HL-60 (cell line): Measurements from ENCODE around the gene ENGASE.

Experiments
- DNase-seq, 2 experiments: peaks; one replicate each; pipeline ENCODE4 v3.0.0-alpha.2; 2010 to 2020; ENCODE audit warnings: low read depth in 1 of 2, low spot score in 1 of 2
- H3K27ac ChIP-seq: fragments of 250-450 bp; sonication (Bioruptor Pico); replicated peaks from 2 replicates; pipeline ENCODE4 v1.5.1; 2020; ENCODE audit warnings: mild to moderate bottlenecking, moderate library complexity
- H3K27me3 ChIP-seq: fragments of 250-450 bp; sonication (Bioruptor Pico); 2 replicates; pipeline ENCODE4 v1.5.1; 2021; ENCODE audit warnings: mild to moderate bottlenecking, moderate library complexity; ENCODE audit not compliant: insufficient read depth, poor library complexity, severe bottlenecking
- H3K4me3 ChIP-seq: replicated peaks from 2 replicates; pipeline ENCODE4 v1.5.1; 2011; ENCODE audit warnings: mild to moderate bottlenecking, control low read depth, low read length; ENCODE audit not compliant: insufficient read depth
- GABPA ChIP-seq: IDR thresholded peaks from 2 replicates; pipeline ENCODE4 v1.6.1; 2012; ENCODE audit warnings: low read depth
- POLR2AphosphoS5 ChIP-seq: IDR thresholded peaks from 2 replicates; pipeline ENCODE4 v1.6.1; 2012; ENCODE audit warnings: low read depth
- SPI1 ChIP-seq: IDR thresholded peaks from 2 replicates; pipeline ENCODE4 v1.6.1; 2012; ENCODE audit warnings: low read depth, mild to moderate bottlenecking, borderline replicate concordance
- TF ChIP-seq, protein P1 (sequence below): IDR thresholded peaks from one replicate; pipeline ENCODE4 v1.5.1; 2011; ENCODE audit warnings: low read length, control low read depth, inconsistent platforms; ENCODE audit not compliant: insufficient read depth
- TF ChIP-seq, protein P2 (sequence below): IDR thresholded peaks from 2 replicates; pipeline ENCODE4 v1.6.1; 2012; ENCODE audit warnings: low read depth; ENCODE audit not compliant: insufficient replicate concordance

ENGASE gene

DNA sequence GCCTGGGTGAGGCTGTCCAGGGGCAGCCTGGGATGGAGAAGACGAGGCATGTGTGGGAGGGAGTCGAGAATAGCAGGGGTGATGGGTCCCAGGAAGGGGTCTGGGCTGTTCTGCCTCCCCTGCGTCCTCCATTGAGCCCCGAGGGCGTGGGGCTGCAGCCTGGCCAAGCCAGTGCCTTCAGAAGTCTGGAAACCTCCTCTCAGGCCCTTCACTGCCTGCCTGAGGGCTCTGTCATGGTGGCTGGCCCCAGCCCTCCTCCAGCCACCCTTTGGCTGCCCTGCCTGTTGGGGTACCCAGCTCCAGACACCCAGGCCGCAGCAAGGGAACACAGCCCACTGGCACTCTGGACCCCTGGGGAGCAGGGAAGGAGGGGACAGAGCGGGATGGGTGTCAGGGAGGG lies 27.6 kb downstream of the ENGASE start:
- TF ChIP-seq, protein P1, sequence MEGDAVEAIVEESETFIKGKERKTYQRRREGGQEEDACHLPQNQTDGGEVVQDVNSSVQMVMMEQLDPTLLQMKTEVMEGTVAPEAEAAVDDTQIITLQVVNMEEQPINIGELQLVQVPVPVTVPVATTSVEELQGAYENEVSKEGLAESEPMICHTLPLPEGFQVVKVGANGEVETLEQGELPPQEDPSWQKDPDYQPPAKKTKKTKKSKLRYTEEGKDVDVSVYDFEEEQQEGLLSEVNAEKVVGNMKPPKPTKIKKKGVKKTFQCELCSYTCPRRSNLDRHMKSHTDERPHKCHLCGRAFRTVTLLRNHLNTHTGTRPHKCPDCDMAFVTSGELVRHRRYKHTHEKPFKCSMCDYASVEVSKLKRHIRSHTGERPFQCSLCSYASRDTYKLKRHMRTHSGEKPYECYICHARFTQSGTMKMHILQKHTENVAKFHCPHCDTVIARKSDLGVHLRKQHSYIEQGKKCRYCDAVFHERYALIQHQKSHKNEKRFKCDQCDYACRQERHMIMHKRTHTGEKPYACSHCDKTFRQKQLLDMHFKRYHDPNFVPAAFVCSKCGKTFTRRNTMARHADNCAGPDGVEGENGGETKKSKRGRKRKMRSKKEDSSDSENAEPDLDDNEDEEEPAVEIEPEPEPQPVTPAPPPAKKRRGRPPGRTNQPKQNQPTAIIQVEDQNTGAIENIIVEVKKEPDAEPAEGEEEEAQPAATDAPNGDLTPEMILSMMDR = no peak
- peaks cover 12% of the 10 kb centered on the region for H3K27me3 ChIP-seq

DNA sequence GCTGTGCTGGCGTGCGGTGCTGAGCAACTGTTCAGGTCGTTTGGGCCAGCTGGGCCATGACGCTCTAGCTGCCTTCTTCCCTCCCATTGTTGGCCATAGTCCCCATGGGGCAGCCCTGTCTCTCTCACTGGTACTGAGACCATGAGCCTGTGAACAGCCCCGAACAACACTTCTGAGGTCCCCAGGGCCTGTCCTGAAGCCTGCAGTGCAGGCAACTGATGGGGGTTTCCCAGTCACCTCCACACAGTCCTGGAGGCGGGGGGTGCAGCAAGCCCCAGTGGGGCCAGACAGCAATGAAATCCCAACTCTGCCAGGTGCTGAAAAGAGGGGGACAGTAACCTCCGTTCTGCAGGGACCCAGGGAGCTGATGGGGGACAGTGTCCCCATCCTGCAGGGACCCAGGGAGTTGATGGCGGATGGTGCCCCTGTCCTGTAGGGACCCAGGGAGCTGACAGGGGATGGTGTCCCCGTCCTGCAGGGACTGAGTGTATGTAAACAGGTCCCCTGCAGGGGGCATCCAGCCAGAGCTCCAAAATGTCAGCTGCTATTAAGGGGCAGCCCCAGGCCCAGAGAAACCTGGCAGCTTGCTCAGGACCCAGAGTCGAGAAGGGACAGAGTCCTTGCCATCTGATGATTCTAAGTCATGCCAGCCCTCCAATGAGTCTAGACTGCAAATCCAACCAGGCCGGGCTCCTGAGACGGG lies 30.4 kb downstream of the ENGASE start:
- TF ChIP-seq POLR2AphosphoS5 = no peak
- H3K27ac ChIP-seq = no peak overlapping the region
- H3K4me3 ChIP-seq = no peak overlapping the region
- H3K27me3 ChIP-seq = no peaks in the 10 kb centered on the region
- no peak for DNase-seq

More for the DNA sequence above, 27.6 kb downstream of the ENGASE start:
- no peak overlapping the region for H3K4me3 ChIP-seq
- H3K27ac ChIP-seq = no peak overlapping the region
- no peak for DNase-seq

DNA sequence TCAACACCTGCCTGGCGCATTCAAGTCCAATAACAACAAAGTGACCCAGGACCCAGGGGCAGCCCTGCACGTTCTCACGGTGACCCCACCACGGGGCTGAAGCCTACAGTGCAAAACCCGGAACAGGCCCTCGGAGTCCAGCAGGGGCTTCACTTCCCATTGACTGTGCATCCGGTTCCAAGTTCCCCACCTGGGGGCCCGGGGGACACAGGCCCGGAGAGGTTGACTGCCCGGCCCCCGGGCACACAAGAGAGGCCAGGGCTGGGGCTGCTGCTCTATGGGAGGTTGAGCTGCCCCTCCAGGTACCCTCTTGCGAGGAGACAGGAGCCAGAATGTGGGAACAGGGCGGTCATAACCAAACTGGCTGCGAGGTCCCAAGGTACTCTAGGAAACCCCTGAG lies 31.3 kb downstream of the ENGASE start:
- no peak overlapping the region for H3K27ac ChIP-seq
- no peaks in the 10 kb centered on the region for H3K27me3 ChIP-seq
- no peak for TF ChIP-seq GABPA
- TF ChIP-seq SPI1 = no peak
- no peak for TF ChIP-seq POLR2AphosphoS5
- no peak overlapping the region for H3K4me3 ChIP-seq
- no peak for DNase-seq

DNA sequence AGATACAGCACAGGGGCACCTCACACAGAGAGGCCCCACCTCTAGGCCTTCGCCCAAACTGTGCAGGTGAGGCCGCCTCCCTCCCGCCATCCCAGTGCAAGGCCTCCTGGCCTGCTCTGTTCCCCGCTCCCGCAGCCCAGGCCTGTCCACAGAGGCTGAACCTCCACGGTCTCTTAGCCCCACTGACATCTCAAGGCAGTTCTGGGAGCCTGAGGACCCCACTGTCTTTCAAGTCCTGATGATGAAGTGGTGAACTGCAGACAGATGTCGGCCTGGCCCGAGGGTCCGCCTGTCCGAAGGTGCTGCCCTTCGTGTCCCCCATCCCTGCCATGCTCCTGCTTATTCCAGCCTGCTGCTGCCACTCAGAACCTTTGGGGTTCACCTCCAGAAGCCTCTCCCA lies 32.3 kb downstream of the ENGASE start:
- no peaks in the 10 kb centered on the region for H3K27me3 ChIP-seq
- no peak overlapping the region for H3K4me3 ChIP-seq
- no peak overlapping the region for H3K27ac ChIP-seq
- DNase-seq = no peak
- TF ChIP-seq, protein P1 = no peak
- TF ChIP-seq SPI1 = no peak
- TF ChIP-seq POLR2AphosphoS5 = no peak
- TF ChIP-seq, protein P2, sequence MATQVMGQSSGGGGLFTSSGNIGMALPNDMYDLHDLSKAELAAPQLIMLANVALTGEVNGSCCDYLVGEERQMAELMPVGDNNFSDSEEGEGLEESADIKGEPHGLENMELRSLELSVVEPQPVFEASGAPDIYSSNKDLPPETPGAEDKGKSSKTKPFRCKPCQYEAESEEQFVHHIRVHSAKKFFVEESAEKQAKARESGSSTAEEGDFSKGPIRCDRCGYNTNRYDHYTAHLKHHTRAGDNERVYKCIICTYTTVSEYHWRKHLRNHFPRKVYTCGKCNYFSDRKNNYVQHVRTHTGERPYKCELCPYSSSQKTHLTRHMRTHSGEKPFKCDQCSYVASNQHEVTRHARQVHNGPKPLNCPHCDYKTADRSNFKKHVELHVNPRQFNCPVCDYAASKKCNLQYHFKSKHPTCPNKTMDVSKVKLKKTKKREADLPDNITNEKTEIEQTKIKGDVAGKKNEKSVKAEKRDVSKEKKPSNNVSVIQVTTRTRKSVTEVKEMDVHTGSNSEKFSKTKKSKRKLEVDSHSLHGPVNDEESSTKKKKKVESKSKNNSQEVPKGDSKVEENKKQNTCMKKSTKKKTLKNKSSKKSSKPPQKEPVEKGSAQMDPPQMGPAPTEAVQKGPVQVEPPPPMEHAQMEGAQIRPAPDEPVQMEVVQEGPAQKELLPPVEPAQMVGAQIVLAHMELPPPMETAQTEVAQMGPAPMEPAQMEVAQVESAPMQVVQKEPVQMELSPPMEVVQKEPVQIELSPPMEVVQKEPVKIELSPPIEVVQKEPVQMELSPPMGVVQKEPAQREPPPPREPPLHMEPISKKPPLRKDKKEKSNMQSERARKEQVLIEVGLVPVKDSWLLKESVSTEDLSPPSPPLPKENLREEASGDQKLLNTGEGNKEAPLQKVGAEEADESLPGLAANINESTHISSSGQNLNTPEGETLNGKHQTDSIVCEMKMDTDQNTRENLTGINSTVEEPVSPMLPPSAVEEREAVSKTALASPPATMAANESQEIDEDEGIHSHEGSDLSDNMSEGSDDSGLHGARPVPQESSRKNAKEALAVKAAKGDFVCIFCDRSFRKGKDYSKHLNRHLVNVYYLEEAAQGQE = no peak
- TF ChIP-seq GABPA = no peak

DNA sequence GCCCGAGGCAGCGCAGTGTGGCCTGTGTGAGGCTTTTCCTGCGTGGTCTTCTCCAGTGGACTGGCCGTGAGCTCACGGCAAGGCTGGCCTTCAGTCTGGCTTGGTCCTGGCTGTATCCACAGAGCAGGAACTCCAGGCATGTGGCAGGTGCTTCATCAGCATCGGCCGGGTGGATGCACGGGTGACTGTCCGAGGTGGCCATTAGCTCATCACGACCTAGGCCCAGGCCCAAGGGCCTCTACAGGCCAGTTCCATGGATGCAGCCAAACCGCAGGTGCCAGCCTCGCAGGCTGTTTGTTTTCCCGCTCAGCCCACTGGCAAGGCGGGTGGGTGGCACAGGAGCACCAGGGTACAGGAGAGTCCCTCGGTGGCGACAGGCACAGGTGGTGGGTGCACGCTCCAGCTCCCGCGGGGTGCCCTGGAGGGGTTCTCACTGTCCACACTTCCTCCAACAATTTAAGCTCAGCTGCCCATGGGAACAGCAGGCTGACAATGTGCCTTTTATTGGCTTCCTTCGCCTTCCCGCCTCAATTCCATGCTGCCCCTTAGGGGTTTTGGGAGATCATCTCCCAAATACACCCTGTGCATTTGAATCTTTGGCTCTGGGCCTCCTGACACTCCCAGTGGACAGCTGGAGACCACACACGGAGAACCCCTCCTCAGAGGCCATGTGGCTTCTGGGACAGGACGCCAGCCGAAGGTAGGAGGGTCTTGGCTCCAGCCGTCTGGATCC lies 33.0 kb downstream of the ENGASE start:
- Histone ChIP-seq H3K27me3 (no peaks in the 10 kb centered on the region), H3K27ac (no peak overlapping the region), H3K4me3 (no peak overlapping the region)
- TF ChIP-seq GABPA = no peak
- TF ChIP-seq POLR2AphosphoS5 = no peak
- TF ChIP-seq, protein P2 = no peak
- TF ChIP-seq SPI1 = no peak
- TF ChIP-seq, protein P1 = no peak
- no peak for DNase-seq
